Raji (cell line): Measurements from ENCODE around the gene ARRB1.

Experiments used
- POLR2A ChIP-seq: IDR thresholded peaks from 2 replicates; pipeline ENCODE4 v1.6.1; 2011; ENCODE audit warnings: low read depth, low read length, control low read depth; ENCODE audit not compliant: insufficient read depth

Gene ARRB1

DNA sequence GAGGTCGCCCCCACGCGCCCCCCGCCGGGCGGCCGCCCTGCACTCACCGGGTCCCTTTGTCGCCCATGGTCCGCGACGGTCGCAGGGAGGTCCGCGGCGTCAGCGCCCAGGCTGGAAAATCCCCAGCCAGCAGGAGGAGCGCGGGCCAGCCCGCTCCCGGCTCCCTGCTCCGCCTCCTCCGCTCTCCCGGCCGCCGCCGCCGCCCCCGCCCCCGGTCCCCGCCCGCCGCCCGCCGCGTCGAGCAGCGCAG lies at the start of gene ARRB1:
TSS of gene ARRB1 (minus strand) at position 121 of the 250 bp plus-strand sequence. CDS start at position 67, 54 bp downstream.
- no peak for TF ChIP-seq POLR2A

DNA sequence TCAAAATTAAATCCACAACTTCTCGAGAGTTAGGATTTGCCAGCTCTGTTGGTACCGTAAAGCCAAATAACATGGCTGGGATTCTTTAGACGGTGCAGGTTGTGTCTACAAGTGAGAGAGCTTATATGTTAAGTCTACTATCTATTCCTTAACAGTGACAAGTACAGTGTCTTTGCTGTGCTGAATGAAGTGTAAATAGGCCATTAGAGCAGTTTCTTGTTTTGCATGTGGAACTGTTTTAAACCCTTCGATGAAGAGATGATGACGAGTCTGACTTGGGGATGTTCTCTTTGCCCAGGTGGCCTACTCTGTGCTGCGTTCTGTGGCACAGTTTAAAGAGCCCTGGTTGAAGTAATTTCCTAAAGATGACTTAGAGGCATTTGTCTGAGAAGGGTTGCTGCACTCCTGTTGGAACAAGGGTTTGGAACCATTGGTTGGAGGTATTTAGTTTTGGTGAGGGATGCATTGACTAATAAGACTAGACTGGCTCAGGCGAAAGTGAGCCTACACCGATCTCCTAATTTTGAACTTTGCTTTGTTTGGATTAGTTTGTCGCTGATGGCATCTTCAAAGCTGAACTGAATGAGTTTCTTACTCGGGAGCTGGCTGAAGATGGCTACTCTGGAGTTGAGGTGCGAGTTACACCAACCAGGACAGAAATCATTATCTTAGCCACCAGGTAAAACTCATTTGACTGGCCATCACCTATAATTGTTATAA lies 48.8 kb upstream of the ARRB1 start:
- TF ChIP-seq POLR2A, result no peak

DNA sequence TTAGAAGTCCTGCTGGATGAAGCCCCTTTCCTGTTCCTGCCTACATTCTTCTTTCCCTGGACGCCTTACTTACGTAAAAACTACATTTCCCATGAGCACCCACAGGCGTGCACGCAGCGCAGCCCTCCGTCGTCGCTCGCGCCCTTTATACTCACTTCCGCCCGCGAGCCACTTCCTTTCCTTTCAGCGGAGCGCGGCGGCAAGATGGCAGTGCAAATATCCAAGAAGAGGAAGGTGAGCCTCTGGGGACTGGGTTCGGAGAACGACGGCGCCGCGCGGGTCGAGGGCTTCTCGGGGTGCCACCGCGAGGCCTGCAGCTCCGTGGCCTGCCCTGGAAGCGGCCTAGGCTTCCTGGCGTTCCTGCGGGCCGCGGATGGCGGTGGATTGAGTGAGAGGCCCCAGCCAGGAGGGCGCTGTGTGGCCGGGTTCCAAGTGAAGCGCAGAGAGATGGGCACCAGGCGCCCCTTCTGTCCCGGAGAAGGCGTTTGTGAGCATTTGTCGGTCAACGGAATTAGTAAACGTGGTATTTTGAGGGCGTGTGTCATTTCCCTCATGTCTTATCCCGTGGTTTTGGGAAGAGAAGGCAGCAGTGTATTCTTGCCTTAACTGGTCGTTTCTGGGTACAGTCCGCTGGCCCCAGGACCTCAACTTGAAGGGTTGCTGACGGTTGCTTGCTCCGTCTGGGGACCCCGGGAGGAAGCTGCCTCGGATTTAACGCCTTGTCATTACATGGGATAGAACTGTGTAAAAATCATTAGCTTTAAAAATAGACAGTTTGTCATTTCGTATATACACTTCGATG lies 48.1 kb upstream of the ARRB1 start, which contains the start of gene RPS3:
TSS of gene RPS3 (plus strand) at position 175 of the 802 bp plus-strand sequence. CDS start at position 205, 30 bp downstream.
- TF ChIP-seq POLR2A, result peak; percentile 98

DNA sequence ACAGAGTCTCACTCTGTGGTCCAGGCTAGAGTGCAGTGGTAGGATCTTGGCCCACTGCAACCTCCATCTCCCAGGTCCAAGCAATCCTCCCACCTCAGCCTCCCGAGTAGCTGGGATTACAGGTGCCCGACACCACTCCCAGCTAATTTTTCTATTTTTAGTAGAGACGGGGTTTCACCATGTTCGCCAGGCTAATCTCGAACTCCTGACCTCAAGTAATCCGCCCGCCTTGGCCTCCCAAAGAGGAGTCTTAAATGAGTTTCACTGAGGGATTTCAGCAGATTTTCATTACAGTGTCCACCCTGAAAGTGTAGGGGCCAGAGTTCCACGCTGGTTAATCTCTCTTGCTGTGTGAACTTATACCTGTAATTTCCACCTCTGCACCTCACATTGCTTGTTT lies 47.4 kb upstream of the ARRB1 start:
- TF ChIP-seq POLR2A, result no peak

DNA sequence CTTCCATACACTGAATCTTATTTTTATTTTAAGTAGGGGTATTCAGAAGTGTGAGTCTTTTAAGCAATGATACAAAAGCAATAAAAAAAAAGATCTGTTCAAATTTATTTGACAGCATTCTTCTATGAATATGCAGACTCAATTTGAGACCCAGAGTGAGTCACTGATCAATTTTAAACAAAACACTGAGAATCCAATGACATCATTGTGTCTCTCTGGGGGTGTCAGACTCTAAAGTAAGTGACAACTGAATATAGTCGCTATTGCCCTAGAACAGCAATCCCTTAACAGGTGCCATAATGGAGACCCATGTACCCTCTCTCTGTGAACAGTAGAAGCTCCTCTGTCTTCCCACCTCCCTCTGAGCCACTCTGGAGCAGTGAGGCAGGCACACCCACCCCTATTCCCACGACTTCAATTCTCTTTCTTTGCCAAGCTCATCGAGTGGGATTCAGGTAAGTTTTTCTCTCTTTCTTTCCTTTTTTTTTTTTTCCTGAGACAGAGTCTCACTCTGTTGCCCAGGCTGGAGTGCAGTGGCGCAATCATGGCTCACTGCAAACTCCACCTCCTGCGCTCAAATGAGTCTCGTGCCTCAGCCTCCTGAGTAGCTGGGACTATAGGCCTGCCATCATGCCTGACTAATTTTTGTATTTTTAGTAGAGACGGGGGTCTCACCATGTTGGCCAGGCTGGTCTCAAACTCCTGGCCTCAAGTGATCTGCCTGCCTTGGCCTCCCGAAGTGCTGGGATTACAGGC lies 42.8 kb upstream of the ARRB1 start:
- no peak for TF ChIP-seq POLR2A

DNA sequence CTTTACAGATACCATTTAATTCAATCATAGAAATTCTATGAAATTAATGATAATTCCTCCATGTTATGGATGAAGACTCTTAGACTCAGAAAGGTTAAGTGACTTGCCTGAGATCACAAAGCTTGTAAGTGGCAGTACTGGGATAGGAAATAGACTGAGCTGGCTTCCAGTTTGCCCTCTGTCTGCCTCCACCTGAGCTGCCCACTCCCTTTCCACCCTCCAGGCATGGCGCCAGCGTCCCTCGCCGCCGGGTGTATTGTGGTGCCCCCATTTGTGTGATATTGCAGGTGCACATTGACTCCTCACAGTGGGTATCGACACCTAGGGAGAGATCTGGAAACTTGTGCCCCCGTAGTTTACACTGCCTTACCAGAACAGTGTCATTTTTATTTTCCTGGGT lies 38.5 kb upstream of the ARRB1 start:
- TF ChIP-seq POLR2A, result no peak

DNA sequence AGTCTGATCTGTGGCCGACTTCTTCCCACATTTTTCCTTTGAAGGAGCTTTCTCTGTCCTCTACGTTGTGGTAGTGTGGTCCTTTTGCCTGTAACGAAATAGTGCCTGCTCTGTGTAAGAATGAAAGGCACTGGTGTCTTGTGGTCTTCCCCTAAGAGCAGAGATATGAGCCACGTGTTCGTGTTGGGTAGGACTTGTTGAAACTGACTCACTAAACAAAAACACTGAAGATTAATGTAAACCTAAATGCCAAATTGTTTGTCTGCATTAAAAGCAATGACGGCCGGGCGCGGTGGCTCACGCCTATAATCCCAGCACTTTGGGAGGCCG lies 37.8 kb upstream of the ARRB1 start:
- TF ChIP-seq POLR2A, result no peak

DNA sequence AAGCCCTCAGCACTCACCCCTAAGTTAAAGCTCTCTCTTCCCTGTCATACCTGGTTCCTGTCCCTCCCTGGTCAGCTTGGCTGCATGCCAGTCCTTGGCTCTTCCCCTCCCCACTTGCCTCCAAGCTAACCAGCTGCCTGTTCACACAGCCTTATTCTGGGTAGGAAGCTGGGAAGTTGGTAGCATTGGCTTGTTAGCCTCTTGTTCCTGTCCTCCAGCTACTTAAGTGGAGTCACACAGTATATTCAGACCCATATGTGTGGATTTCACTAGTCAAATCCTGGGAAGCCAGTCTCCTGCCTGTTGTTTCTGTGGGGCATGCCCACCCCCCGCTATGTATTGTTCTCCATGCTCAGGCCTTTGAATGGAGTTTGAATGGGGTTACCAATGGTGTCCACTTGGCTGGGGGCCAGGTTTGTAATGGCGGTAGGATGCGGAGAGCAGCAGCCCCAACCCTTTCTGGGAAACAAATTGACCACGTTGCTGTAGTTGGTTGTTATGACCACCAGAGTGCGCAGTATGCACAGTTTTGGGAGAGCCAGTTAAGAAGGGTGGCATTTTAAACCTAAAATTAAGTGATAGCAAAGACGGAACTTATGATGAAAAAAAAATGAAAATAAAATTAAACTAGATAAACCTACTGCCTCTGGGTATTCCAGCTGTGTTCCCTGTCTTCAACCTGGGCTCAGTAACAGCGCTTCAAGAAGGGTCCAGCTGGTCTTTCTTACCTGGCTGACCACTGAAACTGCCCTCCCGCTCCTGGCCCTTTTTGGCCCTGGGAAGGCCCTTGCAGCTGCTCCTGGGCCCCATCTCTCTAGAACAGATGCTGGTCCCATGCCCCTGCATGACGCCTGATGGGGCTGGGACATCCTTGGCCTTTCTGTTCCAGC lies 37.2 kb upstream of the ARRB1 start:
- no peak for TF ChIP-seq POLR2A

DNA sequence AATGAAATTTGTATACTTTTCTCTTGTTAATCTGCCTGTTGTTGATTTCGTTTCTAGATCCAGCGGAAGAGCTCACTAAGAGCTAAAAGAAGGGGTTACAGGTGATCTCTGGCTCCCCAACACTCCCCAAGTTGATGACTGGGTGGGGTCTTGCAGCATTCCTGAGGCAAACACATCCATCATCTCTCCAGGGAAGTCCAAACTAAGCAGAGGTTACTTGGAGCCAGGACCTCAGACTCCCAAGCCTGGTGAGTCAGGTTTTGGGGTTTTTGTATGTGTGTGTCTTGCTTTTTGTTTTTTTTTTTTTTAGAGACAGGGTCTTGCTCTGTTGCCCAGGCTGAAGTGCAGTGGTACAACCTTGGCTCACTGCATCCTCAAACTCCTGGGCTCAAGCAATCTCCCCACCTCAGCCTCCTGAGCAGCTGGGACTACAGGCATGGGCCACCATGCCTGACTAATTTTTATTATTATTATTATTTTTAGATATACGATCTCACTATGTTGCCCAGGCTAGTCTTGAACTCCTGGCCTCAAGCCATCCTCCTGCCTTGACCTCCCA lies 36.4 kb upstream of the ARRB1 start:
- TF ChIP-seq POLR2A, result no peak

DNA sequence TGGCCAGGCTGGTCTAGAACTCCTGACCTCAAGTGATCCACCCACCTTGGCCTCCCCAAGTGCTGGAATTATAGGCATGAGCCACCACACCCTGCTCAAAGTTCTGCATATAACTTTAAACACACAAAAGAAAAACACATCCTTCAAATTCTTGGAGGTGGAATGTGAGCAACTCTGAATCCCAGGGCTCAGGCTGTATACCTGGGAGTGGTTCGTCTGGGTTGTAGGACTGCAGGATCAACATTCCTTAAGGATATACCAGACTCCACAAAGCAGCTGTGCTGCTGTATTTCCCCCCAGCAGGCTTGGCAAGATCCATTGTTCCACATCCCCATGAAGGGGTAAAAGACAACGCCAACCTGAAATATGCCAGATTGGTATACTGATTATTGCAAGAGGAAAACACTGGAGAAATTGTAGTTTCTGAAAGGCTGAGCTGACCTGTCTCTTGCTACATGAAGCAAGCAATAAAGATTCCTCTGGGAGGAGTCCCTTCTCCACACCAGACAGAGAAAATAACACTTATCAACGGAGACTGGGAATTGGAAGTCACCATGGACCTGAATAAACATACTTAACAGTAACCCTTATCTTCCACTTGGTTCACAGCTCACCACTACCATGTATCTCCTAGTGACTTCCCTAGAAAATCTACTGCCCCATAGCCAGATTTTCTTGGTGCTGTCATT lies 35.6 kb upstream of the ARRB1 start:
- no peak for TF ChIP-seq POLR2A

DNA sequence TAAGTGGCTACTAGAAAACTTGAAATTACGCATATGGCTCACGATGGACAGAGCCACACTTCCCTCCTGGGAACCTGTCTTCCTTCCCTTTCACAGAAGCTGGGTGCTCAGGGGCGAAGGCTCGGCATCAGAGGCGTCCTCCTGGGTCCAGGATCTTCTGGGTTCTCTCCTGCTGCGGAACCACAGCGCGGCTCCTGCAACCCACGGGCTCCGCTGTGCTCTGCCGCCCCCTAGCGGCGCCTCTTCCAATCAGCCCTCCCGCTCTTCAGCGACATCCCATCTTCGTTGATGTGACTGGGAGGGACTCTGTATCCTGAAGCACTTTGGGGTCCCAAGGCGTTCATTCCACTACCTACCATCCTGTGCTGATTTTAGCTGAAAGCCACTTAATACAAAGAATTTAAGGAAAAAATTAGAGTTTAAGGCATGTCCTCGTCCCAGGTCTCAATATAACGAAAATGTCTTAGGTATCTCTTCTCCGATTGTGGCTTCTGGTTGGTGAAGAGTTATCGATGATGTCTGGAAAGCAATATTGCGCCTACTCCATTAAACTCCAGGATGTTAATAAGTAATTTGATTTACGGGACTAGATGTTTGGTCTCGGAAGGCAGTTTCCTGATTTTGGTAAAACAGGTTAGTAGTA lies 33.1 kb upstream of the ARRB1 start:
- no peak for TF ChIP-seq POLR2A

DNA sequence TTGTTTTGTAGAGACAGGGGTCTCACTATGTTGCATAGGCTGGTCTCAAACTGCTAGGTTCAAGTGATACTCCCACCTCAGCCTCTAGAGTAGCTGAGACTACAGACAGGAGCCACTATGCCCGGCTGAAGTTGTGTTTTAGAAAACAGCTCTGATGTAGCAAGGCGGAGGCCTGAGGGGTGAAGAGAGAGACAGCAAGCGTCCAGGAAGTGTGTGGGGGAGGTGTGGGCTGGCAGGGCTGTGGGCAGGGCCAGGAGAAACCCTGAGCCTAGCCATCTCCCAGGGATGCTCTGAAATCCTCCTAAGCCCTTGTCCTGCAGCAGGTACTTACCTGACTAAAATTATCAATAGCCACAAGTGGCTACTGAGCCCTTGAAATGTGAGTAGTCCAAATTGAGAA lies 31.8 kb upstream of the ARRB1 start:
- TF ChIP-seq POLR2A, result no peak

DNA sequence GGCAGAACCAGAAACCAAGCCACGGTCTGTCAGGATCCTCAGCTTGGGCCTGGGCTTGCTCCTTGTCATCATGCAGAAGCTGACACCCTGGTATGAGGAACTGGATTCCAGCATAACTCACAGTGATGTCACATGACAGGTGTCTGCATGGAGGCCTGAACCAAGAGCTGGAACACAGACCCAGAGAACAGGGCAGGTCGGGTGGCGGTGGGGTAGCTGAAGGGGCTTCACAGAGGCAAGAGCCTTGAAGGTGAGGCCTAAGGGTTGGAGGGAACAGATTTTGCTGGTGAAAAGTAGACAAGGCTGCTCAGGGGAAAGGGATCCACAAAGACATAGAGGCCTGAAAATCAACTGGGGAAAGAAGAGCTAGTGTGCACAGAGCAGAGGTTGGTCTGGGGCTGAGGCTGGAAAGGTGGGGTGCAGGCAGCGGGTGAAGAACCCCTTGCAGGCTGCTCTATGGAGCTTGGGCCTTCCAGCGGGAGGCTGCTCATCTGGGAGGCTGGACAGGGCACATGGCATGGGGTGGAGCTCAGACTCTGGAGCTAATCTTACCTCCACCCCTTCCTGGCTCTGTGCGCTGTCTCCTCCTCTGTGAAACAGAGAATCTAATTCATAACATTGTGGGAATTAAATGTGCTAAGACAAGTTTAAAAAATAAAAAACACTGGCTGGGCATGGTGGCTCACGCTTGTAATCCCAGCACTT lies 29.4 kb upstream of the ARRB1 start:
- no peak for TF ChIP-seq POLR2A
